Activated T-helper 1 cell treated with anti-CD3 and anti-CD28 coated beads, Interleukin-12 subunit alpha, Interleukin-12 subunit beta, Interleukin-2, Interleukin-4 antibody, amounts not matched to agents 30 ng/mL and 10 ng/mL and 1 ng/mL, durations not matched to agents 14 hours and 24 hours and 36 hours (primary cell): ENCODE measurements around the gene SLC6A11. TPM values are rescaled to one million over a fixed set of nuclear protein-coding genes. Genes with fewer than 3 reads are reported as not detected.

Experiments
- DNase-seq: peaks from one replicate; pipeline ENCODE4 v3.0.0; 2021; ENCODE audit warnings: low spot score
- H3K27ac Mint-ChIP-seq: one replicate; pipeline ENCODE4 v1.8.0; 2021; ENCODE audit warnings: mild to moderate bottlenecking, mixed read lengths
- H3K27me3 Mint-ChIP-seq: one replicate; pipeline ENCODE4 v1.8.0; 2022; ENCODE audit warnings: mild to moderate bottlenecking, moderate library complexity, mixed read lengths; ENCODE audit not compliant: insufficient read depth
- H3K36me3 Mint-ChIP-seq: one replicate; pipeline ENCODE4 v1.8.0; 2021; ENCODE audit warnings: low read depth, mixed read lengths
- H3K4me1 Mint-ChIP-seq: one replicate; pipeline ENCODE4 v1.8.0; 2021; ENCODE audit warnings: low read depth, mixed read lengths
- H3K4me3 Mint-ChIP-seq: one replicate; pipeline ENCODE4 v1.8.0; 2021; ENCODE audit warnings: mild to moderate bottlenecking, moderate library complexity, mixed read lengths
- H3K9me3 Mint-ChIP-seq: one replicate; pipeline ENCODE4 v1.8.0; 2021; ENCODE audit warnings: mixed read lengths
- intact Hi-C: fragments of 100-400 bp; cut with micrococcal nuclease; formaldehyde crosslinking; loops from one replicate; pipeline ENCODE4 v1.15.1; 2024
- total RNA-seq: library from RNA; stranded (reverse); gene quantifications from 2 replicates; pipeline ENCODE4 v1.2.3, GENCODE V29; 2022

SLC6A11 gene
- total RNA-seq, result not detected in 2 replicates

DNA sequence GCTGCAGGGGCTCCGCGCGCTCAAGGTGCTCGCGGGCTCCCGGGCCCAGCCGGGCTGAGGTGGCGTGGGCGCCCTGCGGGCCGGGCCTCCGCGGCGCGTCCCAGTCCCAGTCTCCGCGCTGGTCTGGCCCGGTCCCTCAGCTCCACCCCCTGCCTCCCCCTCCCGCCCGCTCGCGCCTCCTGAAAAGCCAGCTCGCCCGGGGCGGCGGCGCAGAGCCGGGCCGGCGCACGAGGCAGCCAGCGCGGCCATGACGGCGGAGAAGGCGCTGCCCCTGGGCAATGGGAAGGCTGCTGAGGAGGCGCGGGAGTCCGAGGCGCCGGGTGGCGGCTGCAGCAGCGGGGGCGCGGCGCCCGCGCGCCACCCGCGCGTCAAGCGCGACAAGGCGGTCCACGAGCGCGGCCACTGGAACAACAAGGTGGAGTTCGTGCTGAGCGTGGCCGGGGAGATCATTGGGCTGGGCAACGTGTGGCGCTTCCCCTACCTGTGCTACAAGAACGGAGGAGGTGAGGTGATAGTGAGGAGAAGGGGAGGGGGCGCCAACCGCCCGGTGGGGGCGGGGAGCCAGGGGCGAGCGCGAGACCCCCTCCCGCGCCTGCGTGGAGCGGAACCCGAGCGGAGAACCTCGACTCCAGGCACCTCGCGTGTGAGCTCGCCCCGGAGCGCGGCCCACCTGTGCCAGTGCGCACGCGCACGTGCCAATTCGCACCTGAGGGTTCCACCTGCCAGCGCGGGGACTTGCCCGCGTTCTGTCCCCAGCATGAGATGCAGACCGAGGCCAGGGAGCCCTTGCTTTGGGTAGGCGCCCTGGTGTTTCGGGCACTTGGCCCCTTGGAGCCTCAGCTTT is at the start of gene SLC6A11:
Gene SLC6A11 (plus strand): TSS at position 210 of the 844 bp plus-strand sequence. CDS start 38 bp downstream, at position 248.
- Mint-ChIP-seq H3K27ac (no peak within 1 kb of the TSS), H3K4me3 (no peak within 1 kb of the TSS), H3K36me3 (no peaks in the 10 kb centered on the region), H3K9me3 (no peaks in the 10 kb centered on the region), H3K27me3 (peaks cover 13% of the 10 kb centered on the region), H3K4me1 (no peaks in the 10 kb centered on the region)
- intact Hi-C loops, result no loop called here
- no peak for DNase-seq

DNA sequence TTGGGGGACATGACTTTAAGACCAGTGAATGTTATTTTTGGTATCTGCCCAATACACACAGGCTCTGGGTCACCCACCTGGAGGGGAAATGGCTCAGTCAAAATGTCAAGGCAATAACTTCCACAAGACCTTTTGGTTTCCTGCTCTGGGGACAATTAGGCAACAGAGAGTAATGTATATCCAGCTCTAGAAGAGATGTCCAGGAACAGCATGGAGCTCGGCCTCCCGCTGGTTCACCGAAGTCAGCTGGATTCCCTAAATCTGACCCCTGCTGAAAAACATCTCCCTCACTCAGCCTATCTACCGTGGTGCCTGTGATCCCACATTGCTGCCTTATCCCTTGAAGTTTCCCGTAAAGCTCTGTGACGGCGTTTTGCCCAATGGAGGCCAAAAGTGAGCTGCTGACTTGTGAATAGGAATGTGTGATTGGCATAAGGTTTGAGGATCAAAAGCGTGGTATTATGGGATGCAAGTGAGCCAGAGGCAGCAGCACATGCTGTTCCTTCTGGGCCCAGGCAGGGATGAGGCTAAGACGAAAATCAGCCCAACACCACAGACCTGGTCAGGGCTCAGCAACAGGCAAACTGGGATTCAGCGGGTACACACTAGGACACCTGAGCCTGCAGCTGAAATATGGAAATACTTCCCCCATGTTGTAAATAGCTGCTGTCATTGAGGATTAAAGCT is 47.2 kb upstream of the SLC6A11 start:
- no peak overlapping the region for H3K4me3 Mint-ChIP-seq
- no peaks in the 10 kb centered on the region for H3K4me1 Mint-ChIP-seq
- intact Hi-C loops, result no loop called here
- H3K27me3 Mint-ChIP-seq, result peaks cover 3% of the 10 kb centered on the region
- H3K27ac Mint-ChIP-seq, result no peak overlapping the region
- no peaks in the 10 kb centered on the region for H3K9me3 Mint-ChIP-seq
- no peaks in the 10 kb centered on the region for H3K36me3 Mint-ChIP-seq
- no peak for DNase-seq

DNA sequence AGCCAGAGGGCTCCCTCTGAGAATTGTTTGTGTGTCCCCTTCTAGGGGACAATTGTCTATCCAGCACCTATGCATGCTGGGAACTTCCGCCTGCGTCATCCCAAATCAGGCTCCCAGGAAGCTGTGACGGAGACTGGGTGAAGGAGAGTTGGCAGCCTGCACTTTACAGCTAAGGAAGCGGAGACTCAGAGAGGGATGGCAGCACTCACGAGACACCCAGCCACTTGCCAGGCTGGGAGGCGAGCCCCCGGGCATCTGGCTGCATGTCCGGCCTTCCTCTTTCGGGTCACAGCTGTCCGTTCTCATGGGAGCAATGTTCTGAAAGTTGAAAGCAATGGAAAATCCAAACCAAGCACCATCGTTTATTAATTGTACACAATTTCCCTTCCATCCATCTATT is 45.5 kb upstream of the SLC6A11 start:
- H3K4me3 Mint-ChIP-seq, result no peak overlapping the region

DNA sequence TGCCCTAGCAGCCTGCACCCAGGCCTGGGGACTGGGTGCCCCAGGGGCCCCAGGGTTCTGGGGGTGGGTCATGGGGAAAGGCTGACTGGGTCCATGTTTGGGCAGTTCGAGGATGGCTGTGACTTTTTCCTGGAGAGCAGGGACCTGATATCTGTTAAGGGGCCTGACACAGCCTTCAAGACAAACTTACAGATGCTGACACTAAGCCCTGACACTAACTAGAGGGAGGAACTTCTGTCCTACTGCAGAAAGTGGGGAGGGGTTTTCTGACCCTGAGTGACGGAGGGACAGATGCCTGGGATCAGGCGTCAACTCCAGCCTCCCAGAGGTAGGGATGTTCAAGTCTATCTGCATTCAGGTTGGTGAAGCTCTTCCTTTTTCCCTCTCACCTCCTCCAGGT is 45.0 kb upstream of the SLC6A11 start:
- intact Hi-C loops, result no loop called here
- Mint-ChIP-seq H3K4me3 (no peak overlapping the region), H3K36me3 (no peaks in the 10 kb centered on the region)

More for the DNA sequence above, 45.5 kb upstream of the SLC6A11 start:
- Mint-ChIP-seq H3K4me1 (no peaks in the 10 kb centered on the region), H3K9me3 (no peaks in the 10 kb centered on the region), H3K27ac (no peak overlapping the region), H3K36me3 (no peaks in the 10 kb centered on the region), H3K27me3 (peaks cover 3% of the 10 kb centered on the region)
- intact Hi-C loops, result no loop called here
- DNase-seq, result no peak

DNA sequence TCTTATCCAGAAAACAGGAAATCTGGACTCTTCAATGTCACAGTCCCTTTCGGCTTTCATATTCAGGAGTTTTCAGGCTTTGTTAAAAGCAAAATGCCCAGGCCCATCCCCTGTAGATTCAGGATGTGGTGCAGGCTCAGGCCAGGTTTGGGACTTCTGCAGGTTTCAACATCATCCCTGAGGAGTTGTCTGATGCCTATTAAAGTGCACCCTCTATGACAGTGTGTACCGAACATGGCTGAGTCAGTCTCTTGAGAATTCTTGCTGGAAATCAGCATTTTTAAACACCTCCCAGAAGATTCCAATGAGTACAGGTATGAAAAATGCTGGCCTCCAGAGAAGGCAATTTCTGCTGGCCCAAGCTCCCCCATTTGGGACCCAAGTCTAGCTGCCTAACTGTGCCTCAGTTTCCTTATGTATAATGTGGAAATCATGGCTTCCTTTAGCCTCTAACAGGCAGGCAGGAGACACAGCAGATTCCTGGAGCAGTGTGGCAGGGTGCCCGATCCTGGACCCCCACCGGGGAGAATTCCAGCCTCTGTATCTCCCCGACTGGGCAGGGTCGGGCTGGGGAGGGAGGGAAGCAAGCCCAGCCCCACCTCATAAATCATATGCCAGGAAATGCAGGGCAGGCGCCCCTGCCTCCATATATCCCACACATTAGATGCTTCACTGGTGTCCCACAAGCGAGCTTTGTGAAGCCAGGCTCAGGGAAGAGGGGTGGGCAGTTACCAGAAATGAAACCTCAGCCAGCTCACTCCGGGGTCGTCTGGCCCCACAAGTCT is 44.4 kb upstream of the SLC6A11 start:
- Mint-ChIP-seq H3K27ac (no peak overlapping the region), H3K4me3 (no peak overlapping the region), H3K27me3 (peaks cover 5% of the 10 kb centered on the region), H3K36me3 (no peaks in the 10 kb centered on the region), H3K9me3 (no peaks in the 10 kb centered on the region), H3K4me1 (no peaks in the 10 kb centered on the region)
- intact Hi-C loops, result no loop called here
- DNase-seq, result no peak

More for the DNA sequence above, 45.0 kb upstream of the SLC6A11 start:
- peaks cover 3% of the 10 kb centered on the region for H3K27me3 Mint-ChIP-seq
- DNase-seq, result no peak
- no peak overlapping the region for H3K27ac Mint-ChIP-seq
- H3K9me3 Mint-ChIP-seq, result no peaks in the 10 kb centered on the region
- H3K4me1 Mint-ChIP-seq, result no peaks in the 10 kb centered on the region

DNA sequence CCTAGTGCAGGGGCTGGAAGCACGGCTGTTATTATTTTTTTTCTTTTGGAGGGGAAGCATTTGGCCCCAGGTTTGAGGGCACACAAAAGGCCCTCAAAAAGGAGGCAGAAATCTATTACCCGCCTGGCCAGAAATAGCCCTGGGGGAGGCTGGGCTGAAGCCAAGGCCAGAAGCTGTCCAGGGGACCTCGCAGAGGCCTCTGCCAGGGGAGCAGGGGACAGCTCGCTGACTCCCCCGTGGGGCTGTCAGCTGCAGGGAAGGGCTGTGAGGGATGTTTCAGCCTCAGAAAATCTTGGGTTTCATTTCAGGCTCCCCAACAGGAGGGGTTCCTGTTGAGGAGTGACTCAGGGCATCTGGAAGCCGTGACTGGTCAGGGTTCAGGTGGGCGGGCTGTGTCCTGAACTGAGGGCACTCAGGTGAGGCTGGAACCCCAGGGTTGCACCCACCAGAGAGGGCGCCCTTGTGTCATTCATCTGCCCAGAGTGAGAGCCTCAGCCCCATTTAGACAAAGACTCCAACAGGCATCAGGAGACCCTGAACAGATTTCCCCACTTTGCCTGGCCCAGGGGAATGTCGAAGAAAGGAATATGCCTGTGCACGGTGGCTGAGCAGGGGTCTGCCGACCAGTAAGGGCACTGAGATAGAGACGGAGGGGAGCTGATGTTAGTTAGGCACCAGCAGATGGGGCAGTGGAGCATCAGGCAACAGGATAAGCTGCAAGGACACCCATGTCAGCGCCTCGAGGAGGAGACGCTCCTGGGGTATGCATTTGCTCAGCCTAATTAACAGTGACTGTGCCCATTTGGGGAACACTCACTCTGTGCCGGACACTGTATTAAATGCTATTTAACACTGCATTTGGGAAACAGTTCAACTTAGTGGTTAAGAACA is 43.5 kb upstream of the SLC6A11 start:
- Mint-ChIP-seq H3K36me3 (no peaks in the 10 kb centered on the region), H3K27me3 (peaks cover 6% of the 10 kb centered on the region), H3K4me1 (no peaks in the 10 kb centered on the region), H3K9me3 (no peaks in the 10 kb centered on the region), H3K27ac (no peak overlapping the region), H3K4me3 (no peak overlapping the region)
- no peak for DNase-seq
- intact Hi-C loops, result no loop called here

DNA sequence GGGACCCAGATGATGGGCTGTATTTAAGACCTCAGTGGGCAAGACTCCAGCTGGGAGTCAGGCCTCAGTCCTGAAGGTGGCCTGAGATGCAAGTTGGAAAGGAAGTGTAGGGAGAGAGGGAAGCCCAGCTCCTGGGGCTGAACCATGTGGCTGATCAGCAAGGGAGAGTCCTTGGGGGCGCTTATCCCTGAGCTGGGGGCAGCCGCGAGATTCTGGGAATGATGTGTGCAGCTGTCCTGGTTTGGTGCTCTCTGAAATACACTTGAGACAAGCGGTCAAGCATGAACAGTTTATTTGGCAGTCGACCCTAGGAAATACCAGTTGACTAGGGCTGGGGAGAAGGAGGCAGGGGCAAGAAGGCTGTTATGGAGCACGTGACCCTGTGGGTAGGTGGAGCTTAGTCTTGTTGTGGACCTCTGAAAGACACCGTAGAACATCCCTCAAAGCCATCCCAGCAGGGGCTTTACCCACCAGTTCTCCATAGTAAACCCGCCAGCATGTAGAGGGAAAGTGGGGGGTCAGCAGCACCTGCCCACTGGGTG is 41.8 kb upstream of the SLC6A11 start:
- Mint-ChIP-seq H3K4me1 (no peaks in the 10 kb centered on the region), H3K27ac (no peak overlapping the region), H3K4me3 (no peak overlapping the region), H3K27me3 (peaks cover 6% of the 10 kb centered on the region), H3K36me3 (no peaks in the 10 kb centered on the region), H3K9me3 (no peaks in the 10 kb centered on the region)
- intact Hi-C loops, result no loop called here
- DNase-seq, result no peak

DNA sequence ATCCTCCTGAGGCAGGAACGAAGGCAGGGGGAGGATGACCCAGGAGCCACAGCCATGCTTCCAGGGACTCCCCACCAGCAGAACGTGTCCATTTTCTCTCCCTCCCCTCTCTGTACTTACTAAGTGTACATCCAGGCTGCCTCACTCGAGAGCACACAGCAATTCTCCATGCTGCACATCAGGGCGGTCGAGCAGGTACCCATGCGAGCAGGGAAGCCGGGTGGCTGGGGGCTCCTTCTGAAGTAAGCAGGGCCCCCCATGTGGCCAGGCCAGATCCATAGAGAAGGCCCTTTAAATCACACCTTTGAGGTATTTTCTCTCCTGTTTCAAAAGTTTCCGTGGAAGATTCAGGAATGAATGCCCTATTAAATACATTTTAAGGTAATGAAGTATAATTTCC is 41.2 kb upstream of the SLC6A11 start:
- no peaks in the 10 kb centered on the region for H3K9me3 Mint-ChIP-seq
- DNase-seq, result no peak
- H3K27ac Mint-ChIP-seq, result no peak overlapping the region
- no peak overlapping the region for H3K4me3 Mint-ChIP-seq
- H3K27me3 Mint-ChIP-seq, result peaks cover 6% of the 10 kb centered on the region
- intact Hi-C loops, result no loop called here
- no peaks in the 10 kb centered on the region for H3K36me3 Mint-ChIP-seq
- no peaks in the 10 kb centered on the region for H3K4me1 Mint-ChIP-seq

DNA sequence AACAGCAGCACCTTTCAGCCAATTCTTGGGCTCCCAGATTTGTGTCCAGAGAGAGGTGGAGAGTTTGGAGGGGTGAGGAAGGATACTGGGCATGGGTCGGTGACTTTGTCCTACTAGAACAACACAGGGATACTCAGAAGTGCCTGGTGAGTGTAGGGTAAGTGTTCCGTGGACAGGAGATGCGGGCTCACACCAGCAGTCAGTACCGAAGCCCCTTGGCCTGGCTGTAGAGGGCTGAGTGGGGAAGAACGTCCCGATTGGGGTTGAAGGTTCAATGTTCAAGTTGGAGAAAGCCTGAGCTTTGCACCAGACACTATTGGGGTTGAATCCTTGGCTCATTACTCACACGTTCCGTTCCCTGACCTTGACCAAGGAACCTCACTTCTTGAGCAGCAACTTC is 40.8 kb upstream of the SLC6A11 start:
- H3K27ac Mint-ChIP-seq, result no peak overlapping the region
- DNase-seq, result no peak
- no peaks in the 10 kb centered on the region for H3K9me3 Mint-ChIP-seq
- H3K4me1 Mint-ChIP-seq, result no peaks in the 10 kb centered on the region
- intact Hi-C loops, result no loop called here
- no peak overlapping the region for H3K4me3 Mint-ChIP-seq
- no peaks in the 10 kb centered on the region for H3K36me3 Mint-ChIP-seq
- peaks cover 6% of the 10 kb centered on the region for H3K27me3 Mint-ChIP-seq

DNA sequence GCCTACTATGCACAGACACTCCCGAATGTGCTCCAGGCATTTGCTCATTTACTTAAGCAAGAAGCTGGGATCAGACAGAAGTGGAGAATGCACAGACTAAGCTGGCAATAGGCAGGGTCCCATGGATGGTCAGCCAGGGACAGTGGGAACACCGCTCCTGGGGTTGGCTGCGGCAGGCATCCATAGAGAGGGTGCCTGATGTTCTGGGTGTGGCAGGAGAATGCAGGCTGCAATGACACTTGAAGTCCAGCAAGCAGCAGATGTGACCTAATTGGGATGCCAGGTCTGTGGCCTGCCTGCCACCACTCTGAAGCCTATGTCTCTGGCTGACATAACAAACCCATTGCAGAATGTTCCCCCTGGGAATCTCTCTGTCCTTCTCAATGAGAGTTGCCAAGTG is 40.2 kb upstream of the SLC6A11 start:
- H3K9me3 Mint-ChIP-seq, result no peaks in the 10 kb centered on the region
- no peak overlapping the region for H3K27ac Mint-ChIP-seq
- intact Hi-C loops, result no loop called here
- H3K27me3 Mint-ChIP-seq, result peaks cover 6% of the 10 kb centered on the region
- H3K4me1 Mint-ChIP-seq, result no peaks in the 10 kb centered on the region
- no peak overlapping the region for H3K4me3 Mint-ChIP-seq
- DNase-seq, result no peak
- H3K36me3 Mint-ChIP-seq, result no peaks in the 10 kb centered on the region

DNA sequence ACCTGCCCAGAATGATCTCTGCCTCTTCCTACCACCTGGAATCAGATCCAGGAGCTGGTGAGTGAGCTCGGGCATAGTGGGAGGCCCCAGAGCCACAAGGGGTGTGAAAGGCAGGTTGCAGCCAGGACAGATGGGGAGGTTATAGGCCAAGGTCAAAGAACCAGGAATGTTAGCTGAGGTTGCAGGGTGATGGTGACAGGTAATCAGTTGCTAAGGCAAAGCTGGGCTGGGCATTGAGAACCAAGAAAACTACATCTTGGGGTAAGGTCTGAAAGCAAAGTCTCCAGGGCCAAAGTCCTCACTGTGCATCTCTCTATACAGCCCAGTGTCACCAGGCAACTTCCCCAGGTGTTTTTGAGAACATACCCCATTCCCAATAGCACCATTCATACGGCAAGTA is 38.4 kb upstream of the SLC6A11 start:
- Mint-ChIP-seq H3K4me1 (no peaks in the 10 kb centered on the region), H3K36me3 (no peaks in the 10 kb centered on the region), H3K4me3 (no peak overlapping the region), H3K9me3 (no peaks in the 10 kb centered on the region), H3K27ac (no peak overlapping the region), H3K27me3 (peaks cover 9% of the 10 kb centered on the region)
- intact Hi-C loops, result no loop called here
- DNase-seq, result no peak
